ENCODE measurements around the gene HPSE2. TPM values are rescaled to one million over a fixed set of nuclear protein-coding genes. Genes with fewer than 3 reads are reported as not detected.

HPSE2 gene
- total RNA-seq, 1 donor from 2014 or later: not detected

GRCh38 chr10:98429320-98430072, 806.2 kb downstream of the HPSE2 start:
- intact Hi-C loops (cut with micrococcal nuclease): no loop called here
- no peaks in the 10 kb centered on the region for H3K4me1 Mint-ChIP-seq (ENCODE audit: low read depth)
- no peak for DNase-seq (ENCODE audit: low spot score)
- H3K4me3 Mint-ChIP-seq: no peak overlapping the region
- H3K9me3 Mint-ChIP-seq: no peaks in the 10 kb centered on the region
- H3K36me3 Mint-ChIP-seq (ENCODE audit: low read depth): peaks cover 35% of the 10 kb centered on the region
- H3K27ac Mint-ChIP-seq: no peak overlapping the region
- no peaks in the 10 kb centered on the region for H3K27me3 Mint-ChIP-seq (ENCODE audit: insufficient read depth)

DNA sequence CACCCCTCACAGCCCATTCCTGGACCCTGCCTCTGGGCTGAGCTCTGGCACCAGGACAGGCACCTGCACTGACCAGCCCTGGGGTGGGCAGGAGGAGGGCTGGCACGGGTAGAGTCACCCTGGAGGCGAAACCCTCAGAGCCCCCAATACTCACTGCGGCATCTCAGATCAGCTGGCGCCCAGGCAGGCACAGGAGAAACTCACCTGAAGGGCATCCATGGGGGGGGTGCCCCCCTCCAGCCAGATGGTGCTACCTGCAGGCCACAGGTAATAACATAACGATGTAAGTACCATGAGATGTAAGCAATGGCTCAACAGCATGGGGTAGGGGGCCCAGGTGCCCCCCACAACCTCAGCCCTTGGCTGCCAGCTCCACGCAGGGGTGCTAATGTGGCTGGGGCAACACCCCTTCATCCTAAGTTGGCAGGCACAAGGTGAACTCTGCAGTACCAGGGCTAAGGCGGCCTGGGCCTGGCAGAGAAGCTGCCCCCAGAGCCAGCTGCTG, 808.6 kb downstream of the HPSE2 start:
- H3K27me3 Mint-ChIP-seq (ENCODE audit: insufficient read depth): no peaks in the 10 kb centered on the region
- H3K9me3 Mint-ChIP-seq: no peaks in the 10 kb centered on the region
- H3K27ac Mint-ChIP-seq: no peak overlapping the region
- H3K4me3 Mint-ChIP-seq: no peak overlapping the region
- H3K36me3 Mint-ChIP-seq (ENCODE audit: low read depth): peaks cover 25% of the 10 kb centered on the region
- no peaks in the 10 kb centered on the region for H3K4me1 Mint-ChIP-seq (ENCODE audit: low read depth)
- intact Hi-C loops (cut with micrococcal nuclease): no loop called here
- DNase-seq (ENCODE audit: low spot score): no peak

GRCh38 chr10:98425511-98426352, 809.9 kb downstream of the HPSE2 start:
- Mint-ChIP-seq H3K4me3 (no peak overlapping the region), H3K9me3 (no peaks in the 10 kb centered on the region), H3K4me1 (ENCODE audit: low read depth) (no peaks in the 10 kb centered on the region), H3K27ac (no peak overlapping the region), H3K27me3 (ENCODE audit: insufficient read depth) (no peaks in the 10 kb centered on the region), H3K36me3 (ENCODE audit: low read depth) (peaks cover 15% of the 10 kb centered on the region)
- intact Hi-C loops (cut with micrococcal nuclease): loop anchor here (1.0 kb wide), 1 partner anchor 239 kb away; no protein-coding TSS in a partner anchor
- peak; percentile 11 for DNase-seq (ENCODE audit: low spot score)

DNA sequence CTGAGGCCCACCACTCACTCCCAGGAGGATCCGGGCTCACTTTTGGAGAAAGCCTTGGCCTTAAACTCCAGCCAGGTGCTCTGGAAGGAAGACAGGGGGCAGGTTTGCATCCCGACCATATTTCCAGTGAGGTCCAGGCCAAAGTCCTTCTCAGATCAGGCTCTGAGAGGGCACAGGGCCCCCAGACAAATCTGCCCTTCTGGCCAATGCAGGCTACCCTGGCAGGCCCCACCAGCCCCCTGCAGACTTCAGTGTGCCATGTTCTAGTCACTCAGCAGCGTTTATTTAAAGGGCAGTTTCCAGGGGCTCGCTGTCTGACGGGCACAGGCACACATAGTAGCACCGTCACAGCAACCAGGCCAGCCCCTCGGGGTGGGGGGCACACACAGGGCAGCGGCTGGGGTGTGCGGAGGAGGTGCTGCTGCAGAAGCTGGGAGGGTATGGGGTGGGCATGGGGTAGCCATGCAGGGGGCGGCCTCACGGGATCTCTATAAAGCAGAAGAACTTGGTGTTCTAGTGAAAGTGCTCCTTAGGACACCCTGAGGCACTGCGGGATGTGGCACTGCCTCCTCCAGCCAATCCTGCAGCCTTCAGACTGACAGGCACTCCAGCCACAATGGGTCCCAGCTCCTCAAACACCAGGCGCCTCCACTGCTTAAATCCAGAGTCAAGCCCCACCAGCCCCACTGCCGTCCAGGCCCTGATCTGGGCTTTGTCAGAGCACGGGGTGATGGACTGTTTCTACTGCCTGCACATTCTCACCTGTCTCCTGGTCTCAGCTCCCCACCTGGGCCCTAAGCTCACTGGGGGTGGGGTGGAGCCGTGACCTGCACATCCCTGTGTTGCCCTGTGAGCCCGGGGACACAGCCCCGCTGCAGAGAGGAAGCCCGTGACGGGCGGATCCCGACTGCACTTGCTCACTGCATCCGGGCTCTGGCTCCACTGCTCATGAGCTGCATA, 811.1 kb downstream of the HPSE2 start:
- DNase-seq (ENCODE audit: low spot score): no peak
- no peaks in the 10 kb centered on the region for H3K9me3 Mint-ChIP-seq
- intact Hi-C loops (cut with micrococcal nuclease): loop anchor here (1.0 kb wide), 1 partner anchor 240 kb away; no protein-coding TSS in a partner anchor
- H3K4me3 Mint-ChIP-seq: no peak overlapping the region
- no peaks in the 10 kb centered on the region for H3K4me1 Mint-ChIP-seq (ENCODE audit: low read depth)
- no peaks in the 10 kb centered on the region for H3K27me3 Mint-ChIP-seq (ENCODE audit: insufficient read depth)
- H3K36me3 Mint-ChIP-seq (ENCODE audit: low read depth): peaks cover 9% of the 10 kb centered on the region
- no peak overlapping the region for H3K27ac Mint-ChIP-seq

- H3K4me1 Mint-ChIP-seq (ENCODE audit: low read depth): no peaks in the 10 kb centered on the region
- DNase-seq (ENCODE audit: low spot score): no peak
- no peaks in the 10 kb centered on the region for H3K27me3 Mint-ChIP-seq (ENCODE audit: insufficient read depth)
- intact Hi-C loops (cut with micrococcal nuclease): no loop called here
- no peak overlapping the region for H3K4me3 Mint-ChIP-seq
- no peaks in the 10 kb centered on the region for H3K9me3 Mint-ChIP-seq
- peaks cover 14% of the 10 kb centered on the region for H3K36me3 Mint-ChIP-seq (ENCODE audit: low read depth)
- no peak overlapping the region for H3K27ac Mint-ChIP-seq
Observed at GRCh38 chr10:98423691-98424120, 811.9 kb downstream of the HPSE2 start.

DNA sequence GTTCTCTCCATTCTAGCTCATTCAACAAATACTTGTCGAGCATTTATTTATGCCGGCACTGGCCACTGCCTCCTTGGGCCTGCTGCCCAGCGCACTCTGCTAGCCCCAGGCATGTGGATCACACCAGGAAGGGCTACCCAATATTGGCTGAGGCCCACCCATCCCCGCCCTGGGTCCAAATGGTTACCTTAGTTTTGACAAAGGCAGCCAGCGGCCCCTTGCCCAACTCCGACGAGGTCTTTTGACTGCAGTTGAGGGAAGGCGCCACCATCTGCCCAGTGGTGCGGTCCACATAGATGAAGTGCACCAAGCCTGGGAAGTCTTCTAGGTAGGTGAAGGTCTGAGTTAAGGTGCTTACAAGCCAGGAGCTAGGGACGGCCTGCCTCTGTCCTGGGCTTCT, 813.5 kb downstream of the HPSE2 start:
- no peaks in the 10 kb centered on the region for H3K9me3 Mint-ChIP-seq
- DNase-seq (ENCODE audit: low spot score): no peak

GRCh38 chr10:98420786-98421185, 814.9 kb downstream of the HPSE2 start:
- no peaks in the 10 kb centered on the region for H3K27me3 Mint-ChIP-seq (ENCODE audit: insufficient read depth)
- no peaks in the 10 kb centered on the region for H3K9me3 Mint-ChIP-seq
- intact Hi-C loops (cut with micrococcal nuclease): no loop called here

More for the DNA sequence above, 813.5 kb downstream of the HPSE2 start:
- intact Hi-C loops (cut with micrococcal nuclease): no loop called here
- Mint-ChIP-seq H3K27ac (no peak overlapping the region), H3K27me3 (ENCODE audit: insufficient read depth) (no peaks in the 10 kb centered on the region), H3K4me3 (no peak overlapping the region), H3K36me3 (ENCODE audit: low read depth) (peaks cover 11% of the 10 kb centered on the region), H3K4me1 (ENCODE audit: low read depth) (no peaks in the 10 kb centered on the region)

GRCh38 chr10:98419469-98420261, 816.0 kb downstream of the HPSE2 start:
- Mint-ChIP-seq H3K9me3 (no peaks in the 10 kb centered on the region), H3K4me3 (no peak overlapping the region), H3K27ac (no peak overlapping the region), H3K4me1 (ENCODE audit: low read depth) (peaks cover 8% of the 10 kb centered on the region), H3K27me3 (ENCODE audit: insufficient read depth) (no peaks in the 10 kb centered on the region), H3K36me3 (ENCODE audit: low read depth) (peaks cover 13% of the 10 kb centered on the region)
- no peak for DNase-seq (ENCODE audit: low spot score)
- intact Hi-C loops (cut with micrococcal nuclease): no loop called here

More at GRCh38 chr10:98420786-98421185, 814.9 kb downstream of the HPSE2 start:
- no peak overlapping the region for H3K4me3 Mint-ChIP-seq
- H3K36me3 Mint-ChIP-seq (ENCODE audit: low read depth): peaks cover 11% of the 10 kb centered on the region
- no peak for DNase-seq (ENCODE audit: low spot score)
- no peak overlapping the region for H3K27ac Mint-ChIP-seq
- no peaks in the 10 kb centered on the region for H3K4me1 Mint-ChIP-seq (ENCODE audit: low read depth)

GRCh38 chr10:98418665-98419468, 816.8 kb downstream of the HPSE2 start:
- intact Hi-C loops (cut with micrococcal nuclease): no loop called here
- Mint-ChIP-seq H3K4me3 (no peak overlapping the region), H3K27me3 (ENCODE audit: insufficient read depth) (no peaks in the 10 kb centered on the region), H3K4me1 (ENCODE audit: low read depth) (peaks cover 15% of the 10 kb centered on the region), H3K27ac (no peak overlapping the region), H3K36me3 (ENCODE audit: low read depth) (peaks cover 13% of the 10 kb centered on the region), H3K9me3 (no peaks in the 10 kb centered on the region)
- no peak for DNase-seq (ENCODE audit: low spot score)

GRCh38 chr10:98417973-98418664, 817.5 kb downstream of the HPSE2 start:
- intact Hi-C loops (cut with micrococcal nuclease): no loop called here
- H3K4me1 Mint-ChIP-seq (ENCODE audit: low read depth): peaks cover 15% of the 10 kb centered on the region

More at GRCh38 chr10:98417973-98418664, 817.5 kb downstream of the HPSE2 start:
- H3K27me3 Mint-ChIP-seq (ENCODE audit: insufficient read depth): no peaks in the 10 kb centered on the region
- H3K4me3 Mint-ChIP-seq: no peak overlapping the region
- H3K36me3 Mint-ChIP-seq (ENCODE audit: low read depth): peaks cover 11% of the 10 kb centered on the region
- no peaks in the 10 kb centered on the region for H3K9me3 Mint-ChIP-seq
- H3K27ac Mint-ChIP-seq: no peak overlapping the region
- no peak for DNase-seq (ENCODE audit: low spot score)

Data from activated T-helper 1 cell treated with anti-CD3 and anti-CD28 coated beads, Interleukin-12 subunit alpha, Interleukin-12 subunit beta, Interleukin-2, Interleukin-4 antibody, amounts not matched to agents 30 ng/mL and 10 ng/mL and 1 ng/mL, durations not matched to agents 14 hours and 24 hours and 36 hours (primary cell).